H1 (cell line): ENCODE measurements around the gene EYA4. TPM values are rescaled to one million over a fixed set of nuclear protein-coding genes. Genes with fewer than 3 reads are reported as not detected.

Experiments
- CTCF ChIA-PET: fragments of 300-600 bp; sonication (Branson Sonifier 250); formaldehyde crosslinking; loops from one replicate; lab custom pipeline; 2021; ENCODE audit not compliant: partially characterized antibody; lab: Charles Lee
- POLR2A ChIA-PET: fragments of 300-600 bp; sonication (Branson Sonifier 250); formaldehyde crosslinking; loops from one replicate; lab custom pipeline; 2021; ENCODE audit warnings: inconsistent platforms; ENCODE audit not compliant: partially characterized antibody; lab: Charles Lee
- DNase-seq, 2 experiments: peaks; one replicate each; pipeline versions ENCODE4 v3.0.0 to v3.0.0-alpha.2; 2010 to 2022; ENCODE audit warnings: low spot score in 2 of 2, low read depth in 1 of 2, mixed read lengths in 1 of 2
- FAIRE-seq: peaks from 2 replicates; lab custom pipeline; 2011; peaks lifted over from hg19 to GRCh38; lab: Jason Lieb, UNC
- H2AFZ ChIP-seq: 2 replicates; pipeline ENCODE4 v1.8.1; 2012; ENCODE audit warnings: low read length, inconsistent platforms
- H2AK5ac ChIP-seq: 2 replicates; pipeline ENCODE4 v1.6.1; 2013; ENCODE audit warnings: low read depth, low read length
- H2BK120ac ChIP-seq: replicated peaks from 2 replicates; pipeline ENCODE3; 2013; ENCODE audit warnings: low read depth, low read length, inconsistent platforms
- H2BK12ac ChIP-seq: 2 replicates; pipeline ENCODE4 v1.6.1; 2013; ENCODE audit warnings: low read depth, low read length
- H2BK15ac ChIP-seq: 2 replicates; pipeline ENCODE4 v1.6.1; 2013; ENCODE audit warnings: low read length
- H2BK20ac ChIP-seq: 2 replicates; pipeline ENCODE4 v1.6.1; 2013; ENCODE audit warnings: low read length
- H2BK5ac ChIP-seq: 2 replicates; pipeline ENCODE4 v1.6.1; 2013; ENCODE audit warnings: low read depth, low read length
- H3K14ac ChIP-seq: 2 replicates; pipeline ENCODE4 v1.6.1; 2013; ENCODE audit warnings: inconsistent platforms; ENCODE audit not compliant: insufficient read length
- H3K18ac ChIP-seq: 2 replicates; pipeline ENCODE4 v1.6.1; 2013; ENCODE audit warnings: low read length; ENCODE audit errors: extremely low read depth
- H3K23ac ChIP-seq: 2 replicates; pipeline ENCODE4 v1.6.1; 2013; ENCODE audit warnings: inconsistent platforms; ENCODE audit not compliant: insufficient read length
- H3K23me2 ChIP-seq: 2 replicates; pipeline ENCODE4 v1.6.1; 2013; ENCODE audit warnings: low read depth, low read length
- H3K27ac ChIP-seq: 2 replicates; pipeline ENCODE4 v1.6.1; 2011; ENCODE audit warnings: low read depth, low read length, inconsistent platforms
- H3K27me3 ChIP-seq, 4 experiments: replicated peaks in 1 of 4; 1 replicate in 1 of 4; 2 replicates in 3 of 4; pipeline versions ENCODE4 v1.6.1 to v1.8.1; 2011 to 2013; ENCODE audit warnings: low read length in 3 of 4, mild to moderate bottlenecking in 3 of 4, inconsistent platforms in 2 of 4, mixed read lengths in 2 of 4, moderate library complexity in 1 of 4; ENCODE audit not compliant: control insufficient read depth in 3 of 4, insufficient read depth in 3 of 4; ENCODE audit errors: extremely low read depth in 1 of 4
- H3K36me3 ChIP-seq, 4 experiments: 2 replicates each; pipeline versions ENCODE4 v1.6.1 to v1.8.1; 2011 to 2013; ENCODE audit warnings: mild to moderate bottlenecking in 4 of 4, low read length in 3 of 4, moderate library complexity in 2 of 4, control low read depth in 1 of 4, inconsistent platforms in 1 of 4; ENCODE audit not compliant: insufficient read depth in 4 of 4, control insufficient read depth in 2 of 4
- H3K4ac ChIP-seq: replicated peaks from 2 replicates; pipeline ENCODE3; 2013; ENCODE audit warnings: low read length, low read depth, mixed read lengths, inconsistent platforms; ENCODE audit not compliant: insufficient read length
- H3K4me1 ChIP-seq, 4 experiments: replicated peaks in 1 of 4; 1 replicate in 1 of 4; 2 replicates in 3 of 4; pipeline versions ENCODE4 v1.6.1 to v1.8.1; 2011 to 2013; ENCODE audit warnings: low read length in 3 of 4, inconsistent platforms in 2 of 4, mixed read lengths in 1 of 4; ENCODE audit not compliant: insufficient read depth in 4 of 4, control insufficient read depth in 3 of 4
- H3K4me2 ChIP-seq, 2 experiments: 2 replicates each; pipeline versions ENCODE4 v1.6.1 to v1.8.1; 2011 to 2013; ENCODE audit warnings: low read depth in 2 of 2, low read length in 2 of 2, control low read depth in 1 of 2, inconsistent platforms in 1 of 2, mild to moderate bottlenecking in 1 of 2; ENCODE audit not compliant: insufficient read depth in 1 of 2
- H3K4me3 ChIP-seq, 4 experiments: fragments of 200-600, 300-600 bp in 1 of 4; sonication (generic), shearing (Covaris generic), sonication (Bioruptor Twin) in 1 of 4; 2 replicates each; pipeline versions ENCODE4 v1.5.1 to v1.8.1; 2011 to 2016; ENCODE audit warnings: low read length in 4 of 4, low read depth in 3 of 4, control low read depth in 2 of 4, inconsistent platforms in 2 of 4, mild to moderate bottlenecking in 2 of 4, mixed read lengths in 1 of 4, moderate library complexity in 1 of 4; ENCODE audit not compliant: insufficient read depth in 2 of 4; ENCODE audit errors: extremely low read depth in 1 of 4
- H3K56ac ChIP-seq: replicated peaks from 2 replicates; pipeline ENCODE3; 2013; ENCODE audit warnings: low read depth, mild to moderate bottlenecking, mixed read lengths, low read length, inconsistent platforms; ENCODE audit not compliant: insufficient read length
- H3K79me1 ChIP-seq: 2 replicates; pipeline ENCODE4 v1.6.1; 2013; ENCODE audit warnings: low read depth, low read length, control low read depth
- H3K79me2 ChIP-seq, 2 experiments: 2 replicates each; pipeline versions ENCODE4 v1.6.1 to v1.8.1; 2012 to 2013; ENCODE audit warnings: low read length in 2 of 2, mild to moderate bottlenecking in 2 of 2, inconsistent platforms in 1 of 2; ENCODE audit not compliant: insufficient read depth in 2 of 2, control insufficient read depth in 1 of 2
- H3K9ac ChIP-seq, 4 experiments: replicated peaks in 1 of 4; 1 replicate in 1 of 4; 2 replicates in 3 of 4; pipeline versions ENCODE4 v1.6.1 to v1.8.1; 2011 to 2013; ENCODE audit warnings: low read depth in 3 of 4, low read length in 3 of 4, control low read depth in 2 of 4, mild to moderate bottlenecking in 2 of 4, moderate library complexity in 2 of 4, inconsistent platforms in 1 of 4; ENCODE audit errors: extremely low read depth in 1 of 4
- H3K9me3 ChIP-seq, 2 experiments: 2 replicates each; pipeline versions ENCODE4 v1.6.1 to v1.8.1; 2012 to 2013; ENCODE audit warnings: mild to moderate bottlenecking in 2 of 2, moderate library complexity in 2 of 2, control low read depth in 1 of 2, inconsistent platforms in 1 of 2, low read depth in 1 of 2, low read length in 1 of 2, mixed read lengths in 1 of 2; ENCODE audit not compliant: insufficient read depth in 2 of 2
- H4K20me1 ChIP-seq, 2 experiments: replicated peaks in 1 of 2; 2 replicates each; pipeline versions ENCODE3 to v1.8.1; 2011 to 2013; ENCODE audit warnings: inconsistent platforms in 2 of 2, low read length in 2 of 2, mild to moderate bottlenecking in 1 of 2; ENCODE audit not compliant: insufficient read depth in 2 of 2, control insufficient read depth in 1 of 2
- H4K5ac ChIP-seq: 2 replicates; pipeline ENCODE4 v1.6.1; 2013; ENCODE audit warnings: low read length, low read depth, mixed read lengths, inconsistent platforms; ENCODE audit not compliant: insufficient read length
- H4K8ac ChIP-seq: 2 replicates; pipeline ENCODE4 v1.8.0; 2013; ENCODE audit warnings: mild to moderate bottlenecking, moderate library complexity, low read length, inconsistent platforms; ENCODE audit not compliant: insufficient read depth; ENCODE audit errors: extremely low read depth
- H4K91ac ChIP-seq: replicated peaks from 2 replicates; pipeline ENCODE3; 2013; ENCODE audit warnings: low read length, mixed read lengths, inconsistent platforms; ENCODE audit not compliant: insufficient read length
- CBX5 ChIP-seq: fragments of 300-800, 300-1000 bp; sonication (generic); IDR thresholded peaks from 2 replicates; pipeline ENCODE4 v1.7.1; 2016; ENCODE audit warnings: antibody characterized with exemption, low read length, low read depth
- CHD2 ChIP-seq: IDR thresholded peaks from 2 replicates; pipeline ENCODE4 v1.6.1; 2012; ENCODE audit warnings: low read length, improper control_type of control experiment
- KDM1A ChIP-seq: fragments of 200-600, 300-600 bp; sonication (generic); IDR thresholded peaks from 2 replicates; pipeline ENCODE4 v1.7.1; 2016; ENCODE audit warnings: mild to moderate bottlenecking, low read length, borderline replicate concordance
- KDM5A ChIP-seq: fragments of 200-600 bp; IDR thresholded peaks from 2 replicates; pipeline ENCODE4 v1.7.1; 2012; ENCODE audit warnings: mild to moderate bottlenecking, low read length, inconsistent platforms, mixed read lengths
- MAFK ChIP-seq: IDR thresholded peaks from 2 replicates; pipeline ENCODE4 v1.6.1; 2012; ENCODE audit warnings: low read depth, mild to moderate bottlenecking, improper control_type of control experiment, low read length
- RNF2 ChIP-seq: fragments of 200-900, 300-1000 bp; sonication (generic); IDR thresholded peaks from 2 replicates; pipeline ENCODE4 v1.7.1; 2016; ENCODE audit warnings: borderline replicate concordance, low read depth, mild to moderate bottlenecking, antibody characterized with exemption, low read length; ENCODE audit not compliant: poor library complexity, severe bottlenecking; ENCODE audit errors: missing control alignments
- RXRA ChIP-seq: IDR thresholded peaks from 2 replicates; pipeline ENCODE4 v1.6.1; 2011; ENCODE audit warnings: low read depth, mild to moderate bottlenecking, low read length, moderate library complexity; ENCODE audit not compliant: insufficient read depth
- SIN3A ChIP-seq, 2 experiments: IDR thresholded peaks in 1 of 2; conservative IDR thresholded peaks in 1 of 2; 2 replicates each; pipeline ENCODE4 v1.6.1; 2011 to 2012; ENCODE audit warnings: low read length in 2 of 2, improper control_type of control experiment in 1 of 2, low read depth in 1 of 2, mild to moderate bottlenecking in 1 of 2
- TAF7 ChIP-seq: optimal IDR thresholded peaks from 2 replicates; pipeline ENCODE3; 2011; ENCODE audit warnings: low read depth, mild to moderate bottlenecking, inconsistent platforms, low read length, moderate library complexity, borderline replicate concordance
- WGBS, 2 experiments: shearing (Covaris generic) in 1 of 2; methylation state at CpG; one replicate each; pipeline versions ENCODE4 v1.1.6 to v1.1.7; 2013 to 2015; ENCODE audit warnings: low lambda C conversion rate in 2 of 2, mixed read lengths in 2 of 2, inconsistent platforms in 1 of 2, low coverage in 1 of 2, missing lambda C conversion rate in 1 of 2; ENCODE audit not compliant: insufficient replicate concordance in 2 of 2, insufficient coverage in 1 of 2, insufficient read length in 1 of 2; ENCODE audit errors: extremely low coverage in 1 of 2, missing lambda C conversion rate in 1 of 2; 5-methylcytosine and 5-hydroxymethylcytosine counted together
- polyA plus RNA-seq, 7 experiments: library from polyadenylated mRNA; depleted of rRNA in 3 of 7; stranded (reverse) in 5 of 7; unstranded in 2 of 7; fragments of >200 nt in 5 of 7; fragments of 200-250 nt in 2 of 7; gene quantifications; 1 replicate in 5 of 7; 2 replicates in 1 of 7; 4 replicates in 1 of 7; pipeline versions ENCODE4 v1.2.1 to v1.2.3, GENCODE V29; 2011 to 2013; ENCODE audit warnings: missing spikeins in 2 of 7, mixed read lengths in 2 of 7
- total RNA-seq: library from RNA; stranded (reverse); fragmentation: NEBNext Ultra II Directional; extraction: Animal tissue kit (Norgen Biotek cat#: 25700); gene quantifications from 2 replicates; pipeline ENCODE4 v1.2.1, GENCODE V29; 2021

The EYA4 gene
- total and polyA plus RNA-seq, 2 of the 8 experiments (the other 6 are each of a cell fraction or from before 2014, with no cell fraction given), result 0.06 to 0.17 TPM

DNA sequence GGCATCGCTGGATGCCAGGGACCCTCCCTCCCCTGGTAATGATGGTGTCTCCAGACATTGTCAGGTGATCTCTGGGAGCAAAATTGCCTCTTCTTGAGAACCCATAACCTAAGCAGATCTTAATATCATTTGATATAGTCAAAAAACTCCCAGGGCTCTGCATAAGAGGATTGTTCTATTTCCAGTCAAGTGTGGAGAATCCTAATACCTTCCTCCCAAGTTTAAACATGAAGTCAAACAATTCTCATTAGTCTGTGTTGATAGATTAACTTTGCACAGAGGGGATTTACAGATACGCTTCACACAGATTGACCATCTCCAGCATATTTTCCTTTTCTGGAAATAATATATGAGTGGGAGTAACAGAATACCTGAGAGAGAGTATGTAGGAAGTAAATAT is 10.5 kb downstream of the EYA4 start:
- POLR2A ChIA-PET, result no interaction called here

More for the DNA sequence above, 10.5 kb downstream of the EYA4 start:
- Histone ChIP-seq H2BK12ac (no peak overlapping the region), H3K4me3 (no peak overlapping the region), H4K20me1 (no peaks in the 10 kb centered on the region), H2BK15ac (no peak overlapping the region), H4K91ac (no peak overlapping the region), H2BK5ac (no peak overlapping the region), H4K8ac (no peak overlapping the region), H4K5ac (no peak overlapping the region), H3K79me2 (no peaks in the 10 kb centered on the region), H3K18ac (no peak overlapping the region), H2BK120ac (no peak overlapping the region), H2BK20ac (no peak overlapping the region), H3K9ac (no peak overlapping the region), H3K56ac (no peak overlapping the region), H3K4me1 (peaks cover 0 to 4% (median 0%) of the 10 kb centered on the region in 4 experiments; a peak in 3 of 7 replicates), H3K23me2 (no peaks in the 10 kb centered on the region), H3K14ac (no peak overlapping the region), H2AFZ (no peak overlapping the region), H3K36me3 (no peaks in the 10 kb centered on the region), H3K9me3 (no peaks in the 10 kb centered on the region), H3K79me1 (no peaks in the 10 kb centered on the region), H3K27me3 (no peaks in the 10 kb centered on the region), H2AK5ac (no peak overlapping the region), H3K4ac (no peak overlapping the region), H3K27ac (no peak overlapping the region), H3K23ac (no peak overlapping the region), H3K4me2 (no peak overlapping the region)
- WGBS, 2 experiments, result 94% methylated on average over 2 of the region's 2 CpGs; no CpG with 5 or more reads in 1 of the 2 experiments
- TF ChIP-seq KDM5A (no peak), MAFK (no peak), CBX5 (no peak), RNF2 (no peak), RXRA (no peak), TAF7 (no peak), CHD2 (no peak), KDM1A (no peak), SIN3A (conservative IDR thresholded peaks at IDR 0.05 in 1 of 2, IDR thresholded peaks at IDR 0.05 in 1 of 2; ENCODE audit: low read depth in 1 of 2, low read length in 2 of 2) (no peak)
- CTCF ChIA-PET, result interaction anchor here (0.8 kb wide), 1 partner anchor 11 kb away, joined by 5 read pairs; no protein-coding TSS in a partner anchor
- FAIRE-seq (no peak), DNase-seq (no peak)
